ENCODE data around the gene WAPL. TPM values are rescaled to one million over a fixed set of nuclear protein-coding genes. Genes with fewer than 3 reads are reported as not detected.

Gene WAPL
- total RNA-seq, 3 donors from 2014 or later: 32.9 to 37.2 (median 34.0) TPM

GRCh38 chr10:86449926-86450558 lies 71.5 kb downstream of the WAPL start:
- no peak for DNase-seq
- intact Hi-C loops (cut with DNase I, micrococcal nuclease): no loop called here

GRCh38 chr10:86447432-86447831 lies 74.2 kb downstream of the WAPL start:
- ATAC-seq (no peak), DNase-seq (no peak)
- Histone ChIP-seq H3K4me3 (no peak overlapping the region), H3K4me1 (ENCODE audit: low read depth) (no peaks in the 10 kb centered on the region), H3K9me3 (no peaks in the 10 kb centered on the region), H3K36me3 (ENCODE audit: low read depth) (peaks cover 3% of the 10 kb centered on the region)
- TF ChIP-seq CTCF (IDR thresholded peaks at IDR 0.05): no peak
- intact Hi-C loops (cut with DNase I, micrococcal nuclease): no loop called here

More at GRCh38 chr10:86449926-86450558, 71.5 kb downstream of the WAPL start:
- H3K4me1 ChIP-seq (ENCODE audit: low read depth): no peaks in the 10 kb centered on the region
- no peak for ATAC-seq
- H3K9me3 ChIP-seq: no peaks in the 10 kb centered on the region
- peaks cover 3% of the 10 kb centered on the region for H3K36me3 ChIP-seq (ENCODE audit: low read depth)
- H3K4me3 ChIP-seq: no peak overlapping the region
- no peak for TF ChIP-seq CTCF (IDR thresholded peaks at IDR 0.05)

GRCh38 chr10:86446987-86447386 lies 74.6 kb downstream of the WAPL start:
- Histone ChIP-seq H3K4me1 (ENCODE audit: low read depth) (no peaks in the 10 kb centered on the region), H3K9me3 (no peaks in the 10 kb centered on the region), H3K36me3 (ENCODE audit: low read depth) (peaks cover under 1% of the 10 kb centered on the region), H3K4me3 (no peak overlapping the region)
- ATAC-seq (no peak), DNase-seq (no peak)
- intact Hi-C loops (cut with DNase I, micrococcal nuclease): no loop called here
- TF ChIP-seq CTCF (IDR thresholded peaks at IDR 0.05): no peak

GRCh38 chr10:86446440-86446839 lies 75.2 kb downstream of the WAPL start:
- DNase-seq (no peak), ATAC-seq (no peak)
- no peak for TF ChIP-seq CTCF (IDR thresholded peaks at IDR 0.05)
- Histone ChIP-seq H3K9me3 (no peaks in the 10 kb centered on the region), H3K4me1 (ENCODE audit: low read depth) (no peaks in the 10 kb centered on the region), H3K36me3 (ENCODE audit: low read depth) (no peaks in the 10 kb centered on the region), H3K4me3 (no peak overlapping the region)
- intact Hi-C loops (cut with DNase I, micrococcal nuclease): no loop called here

- H3K4me3 ChIP-seq: no peak overlapping the region
- no peaks in the 10 kb centered on the region for H3K36me3 ChIP-seq (ENCODE audit: low read depth)
- H3K9me3 ChIP-seq: no peaks in the 10 kb centered on the region
- intact Hi-C loops (cut with DNase I, micrococcal nuclease): no loop called here
- no peak for DNase-seq
- ATAC-seq: no peak
- no peaks in the 10 kb centered on the region for H3K4me1 ChIP-seq (ENCODE audit: low read depth)
- TF ChIP-seq CTCF (IDR thresholded peaks at IDR 0.05): no peak
Observed at GRCh38 chr10:86443936-86444335, 77.7 kb downstream of the WAPL start.

GRCh38 chr10:86443069-86443468 lies 78.5 kb downstream of the WAPL start:
- DNase-seq (no peak), ATAC-seq (no peak)
- intact Hi-C loops (cut with DNase I, micrococcal nuclease): no loop called here
- TF ChIP-seq CTCF (IDR thresholded peaks at IDR 0.05): no peak
- Histone ChIP-seq H3K4me1 (ENCODE audit: low read depth) (no peaks in the 10 kb centered on the region), H3K4me3 (no peak overlapping the region), H3K9me3 (no peaks in the 10 kb centered on the region), H3K36me3 (ENCODE audit: low read depth) (no peaks in the 10 kb centered on the region)

All from mucosa of descending colon (tissue), 3 donors.